ENCODE data around the gene CCNG2.

- TF ChIP-seq CTCF (IDR thresholded peaks at IDR 0.05) (no peak), POLR2AphosphoS5 (IDR thresholded peaks at IDR 0.05) (no peak), POLR2A (IDR thresholded peaks at IDR 0.05) (no peak)
Observed at GRCh38 chr4:77159806-77160205, 2.8 kb downstream of the CCNG2 start.
